ENCODE results near the gene ZRSR2. TPM values are rescaled to one million over a fixed set of nuclear protein-coding genes. Genes with fewer than 3 reads are reported as not detected.

ZRSR2 gene
- total RNA-seq, 1 donor = 2.9 TPM

DNA sequence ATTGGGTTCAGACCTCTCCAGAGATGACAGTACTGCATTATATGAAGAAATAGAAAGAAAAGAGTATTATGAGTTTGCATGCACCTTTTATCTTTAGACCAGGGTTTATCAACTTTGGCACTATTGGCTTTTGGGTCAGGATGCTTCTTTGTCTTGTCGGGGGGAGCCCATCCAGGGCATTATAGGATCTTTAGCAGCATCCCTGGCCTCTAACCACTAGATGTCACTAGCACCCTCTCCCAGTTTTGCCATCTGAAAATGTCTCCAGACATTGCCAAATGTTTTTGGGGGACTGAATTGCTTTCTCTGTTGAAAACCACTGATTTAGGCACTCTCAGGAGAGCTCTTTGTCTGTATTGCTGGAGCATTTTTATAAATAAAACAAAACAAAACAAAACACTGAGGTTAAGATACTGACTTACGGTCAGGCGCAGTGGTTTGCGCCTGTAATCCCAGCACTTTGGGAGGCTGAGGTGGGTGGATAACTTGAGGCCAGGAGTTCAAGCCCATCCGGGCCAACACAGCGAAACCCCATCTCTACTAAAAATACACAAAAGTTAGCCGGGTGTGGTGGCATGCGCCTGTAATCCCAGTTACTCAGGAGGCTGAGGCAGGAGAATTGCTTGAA, 28.6 kb upstream of the ZRSR2 start:
- Histone ChIP-seq H3K4me3 (ENCODE audit: insufficient read depth, low read length) (no peak overlapping the region), H3K79me2 (ENCODE audit: insufficient read depth, low read length) (no peaks in the 10 kb centered on the region), H3K27ac (ENCODE audit: low read depth, low read length) (no peak overlapping the region), H3K4me1 (ENCODE audit: insufficient read depth, low read length) (no peaks in the 10 kb centered on the region), H3K4me2 (ENCODE audit: insufficient read depth, low read length) (no peak overlapping the region), H3K36me3 (ENCODE audit: insufficient read depth, low read length) (no peaks in the 10 kb centered on the region), H2AFZ (ENCODE audit: low read length) (no peak overlapping the region), H3K9me3 (ENCODE audit: low read depth, low read length) (no peaks in the 10 kb centered on the region), H3K27me3 (ENCODE audit: insufficient read depth, low read length) (no peaks in the 10 kb centered on the region), H4K20me1 (ENCODE audit: insufficient read depth, low read length) (no peaks in the 10 kb centered on the region)
- TF ChIP-seq, protein P1, sequence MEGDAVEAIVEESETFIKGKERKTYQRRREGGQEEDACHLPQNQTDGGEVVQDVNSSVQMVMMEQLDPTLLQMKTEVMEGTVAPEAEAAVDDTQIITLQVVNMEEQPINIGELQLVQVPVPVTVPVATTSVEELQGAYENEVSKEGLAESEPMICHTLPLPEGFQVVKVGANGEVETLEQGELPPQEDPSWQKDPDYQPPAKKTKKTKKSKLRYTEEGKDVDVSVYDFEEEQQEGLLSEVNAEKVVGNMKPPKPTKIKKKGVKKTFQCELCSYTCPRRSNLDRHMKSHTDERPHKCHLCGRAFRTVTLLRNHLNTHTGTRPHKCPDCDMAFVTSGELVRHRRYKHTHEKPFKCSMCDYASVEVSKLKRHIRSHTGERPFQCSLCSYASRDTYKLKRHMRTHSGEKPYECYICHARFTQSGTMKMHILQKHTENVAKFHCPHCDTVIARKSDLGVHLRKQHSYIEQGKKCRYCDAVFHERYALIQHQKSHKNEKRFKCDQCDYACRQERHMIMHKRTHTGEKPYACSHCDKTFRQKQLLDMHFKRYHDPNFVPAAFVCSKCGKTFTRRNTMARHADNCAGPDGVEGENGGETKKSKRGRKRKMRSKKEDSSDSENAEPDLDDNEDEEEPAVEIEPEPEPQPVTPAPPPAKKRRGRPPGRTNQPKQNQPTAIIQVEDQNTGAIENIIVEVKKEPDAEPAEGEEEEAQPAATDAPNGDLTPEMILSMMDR (IDR thresholded peaks at IDR 0.05; ENCODE audit: extremely low read depth, low read depth, low read length) = peak; percentile 90
- DNase-seq (ENCODE audit: insufficient read length, low spot score, missing footprints) = peak; percentile 82

DNA sequence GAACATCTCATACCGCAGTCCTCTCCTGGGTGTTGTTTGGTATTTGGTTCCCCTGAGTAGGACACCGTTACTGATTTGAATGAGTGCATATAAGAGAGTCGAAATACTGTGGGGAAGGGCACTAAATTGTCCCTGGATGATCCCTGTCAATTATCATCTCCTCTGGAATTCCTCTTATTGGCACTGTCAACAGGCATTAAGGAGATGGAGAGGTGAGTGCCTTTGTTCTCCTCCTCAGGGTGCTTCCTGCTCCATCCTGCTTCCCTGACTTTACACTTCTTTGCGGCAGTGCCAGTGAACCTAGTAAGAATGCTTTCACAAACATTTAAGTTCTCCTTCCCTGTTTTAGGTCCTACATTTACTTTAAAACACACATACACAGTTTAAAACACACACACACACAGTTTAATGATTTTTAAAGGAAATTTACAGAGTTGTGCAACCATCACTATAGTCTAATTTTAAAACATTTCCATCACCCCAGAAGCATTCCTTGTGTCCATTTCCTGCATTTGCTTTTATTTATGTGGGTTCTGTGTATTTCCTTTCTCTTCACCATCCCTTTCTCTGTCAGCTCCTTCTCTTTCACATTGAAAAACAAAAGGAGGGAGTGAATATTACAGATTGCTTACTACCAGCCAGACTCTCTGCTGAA, 20.9 kb upstream of the ZRSR2 start:
- Histone ChIP-seq H3K36me3 (ENCODE audit: insufficient read depth, low read length) (no peaks in the 10 kb centered on the region), H3K27ac (ENCODE audit: low read depth, low read length) (no peak overlapping the region), H2AFZ (ENCODE audit: low read length) (no peak overlapping the region), H4K20me1 (ENCODE audit: insufficient read depth, low read length) (no peaks in the 10 kb centered on the region), H3K4me2 (ENCODE audit: insufficient read depth, low read length) (no peak overlapping the region), H3K9me3 (ENCODE audit: low read depth, low read length) (no peaks in the 10 kb centered on the region), H3K27me3 (ENCODE audit: insufficient read depth, low read length) (no peaks in the 10 kb centered on the region), H3K4me3 (ENCODE audit: insufficient read depth, low read length) (no peak overlapping the region), H3K79me2 (ENCODE audit: insufficient read depth, low read length) (no peaks in the 10 kb centered on the region), H3K4me1 (ENCODE audit: insufficient read depth, low read length) (no peaks in the 10 kb centered on the region)
- no peak for DNase-seq (ENCODE audit: insufficient read length, low spot score, missing footprints)
- TF ChIP-seq, protein P1 (IDR thresholded peaks at IDR 0.05; ENCODE audit: extremely low read depth, low read depth, low read length) = no peak

DNA sequence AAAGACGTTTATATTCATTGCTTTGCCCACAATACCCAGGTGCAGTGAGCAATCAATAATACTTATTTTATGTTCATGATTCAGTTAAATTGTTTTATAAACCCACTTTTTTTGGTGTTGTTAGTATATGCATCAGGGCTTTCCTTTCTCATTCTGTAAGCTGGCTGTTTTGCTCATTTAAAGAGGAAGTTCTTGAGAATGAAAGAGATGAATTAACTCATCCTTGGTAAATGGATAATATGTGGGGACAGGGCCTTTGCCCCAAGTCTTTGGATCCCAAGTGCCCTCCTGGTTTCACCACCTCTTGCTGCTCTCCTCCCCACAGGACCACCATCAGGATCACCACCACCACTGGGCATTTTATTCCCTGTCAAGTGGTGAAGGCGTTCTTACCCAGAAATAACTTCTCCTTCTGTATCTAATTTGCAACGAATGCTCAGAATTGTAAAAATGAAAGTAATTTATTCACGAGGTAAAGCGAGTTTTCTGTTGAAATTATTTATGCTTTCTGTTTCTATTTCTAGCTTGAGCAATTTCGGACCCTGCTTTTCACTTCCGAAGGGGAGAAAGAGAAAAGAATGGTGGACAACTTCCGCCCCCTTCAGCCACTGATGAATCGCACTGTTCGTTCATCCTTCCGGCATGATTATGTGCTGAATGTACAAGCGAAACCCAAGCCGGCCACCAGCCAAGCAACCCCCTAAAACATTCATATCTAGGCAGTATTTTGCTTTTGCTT, 8.2 kb upstream of the ZRSR2 start:
- no peak for DNase-seq (ENCODE audit: insufficient read length, low spot score, missing footprints)
- TF ChIP-seq, protein P1 (IDR thresholded peaks at IDR 0.05; ENCODE audit: extremely low read depth, low read depth, low read length) = no peak
- peaks cover 9% of the 10 kb centered on the region for H3K36me3 ChIP-seq (ENCODE audit: insufficient read depth, low read length)
- H3K4me1 ChIP-seq (ENCODE audit: insufficient read depth, low read length) = no peaks in the 10 kb centered on the region
- H3K4me2 ChIP-seq (ENCODE audit: insufficient read depth, low read length) = no peak overlapping the region
- no peaks in the 10 kb centered on the region for H3K9me3 ChIP-seq (ENCODE audit: low read depth, low read length)
- H3K79me2 ChIP-seq (ENCODE audit: insufficient read depth, low read length) = no peaks in the 10 kb centered on the region
- H2AFZ ChIP-seq (ENCODE audit: low read length) = no peak overlapping the region
- no peaks in the 10 kb centered on the region for H3K27me3 ChIP-seq (ENCODE audit: insufficient read depth, low read length)
- H3K4me3 ChIP-seq (ENCODE audit: insufficient read depth, low read length) = no peak overlapping the region
- H3K27ac ChIP-seq (ENCODE audit: low read depth, low read length) = no peak overlapping the region
- no peaks in the 10 kb centered on the region for H4K20me1 ChIP-seq (ENCODE audit: insufficient read depth, low read length)

DNA sequence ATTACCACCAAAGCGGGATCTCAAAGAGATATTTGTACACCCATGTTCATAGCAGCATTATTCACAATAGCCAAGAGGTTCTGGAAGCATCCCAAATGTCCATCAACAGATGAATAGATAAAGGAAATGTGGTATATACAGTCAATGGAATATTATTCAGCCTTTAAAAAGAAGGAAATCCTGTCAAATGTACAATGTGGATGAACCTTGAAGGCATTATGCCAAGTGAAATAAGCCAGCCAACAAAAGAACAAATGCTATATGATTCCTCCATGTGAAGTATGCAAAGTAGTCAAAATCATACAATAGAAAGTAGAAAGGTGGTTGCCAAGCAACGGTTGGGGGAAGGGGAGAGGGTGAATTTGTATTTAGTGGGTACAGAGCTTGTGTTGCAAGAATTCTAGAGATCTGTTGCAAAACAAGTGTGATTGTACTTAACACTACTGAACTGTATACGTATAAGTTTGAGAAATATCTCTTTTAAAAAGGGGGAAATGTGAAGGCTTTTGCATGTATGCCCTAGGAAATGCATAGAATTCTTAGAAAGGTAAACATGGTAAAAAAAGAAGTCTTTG, 5.0 kb upstream of the ZRSR2 start:
- no peak overlapping the region for H2AFZ ChIP-seq (ENCODE audit: low read length)
- H3K36me3 ChIP-seq (ENCODE audit: insufficient read depth, low read length) = peaks cover 7% of the 10 kb centered on the region
- H3K27ac ChIP-seq (ENCODE audit: low read depth, low read length) = no peak overlapping the region
- H3K4me1 ChIP-seq (ENCODE audit: insufficient read depth, low read length) = peaks cover 6% of the 10 kb centered on the region
- TF ChIP-seq, protein P1 (IDR thresholded peaks at IDR 0.05; ENCODE audit: extremely low read depth, low read depth, low read length) = no peak
- H3K9me3 ChIP-seq (ENCODE audit: low read depth, low read length) = no peaks in the 10 kb centered on the region
- H3K4me2 ChIP-seq (ENCODE audit: insufficient read depth, low read length) = no peak overlapping the region
- no peaks in the 10 kb centered on the region for H3K27me3 ChIP-seq (ENCODE audit: insufficient read depth, low read length)
- no peak overlapping the region for H3K4me3 ChIP-seq (ENCODE audit: insufficient read depth, low read length)
- H3K79me2 ChIP-seq (ENCODE audit: insufficient read depth, low read length) = no peaks in the 10 kb centered on the region
- H4K20me1 ChIP-seq (ENCODE audit: insufficient read depth, low read length) = no peaks in the 10 kb centered on the region
- no peak for DNase-seq (ENCODE audit: insufficient read length, low spot score, missing footprints)
